ENCODE results near the gene WDR18. TPM values are rescaled to one million over a fixed set of nuclear protein-coding genes. Genes with fewer than 3 reads are reported as not detected.

Gene WDR18
- total RNA-seq, 1 donor from 2014 or later = 66.8 TPM

- no peaks in the 10 kb centered on the region for H3K4me1 ChIP-seq
- no peaks in the 10 kb centered on the region for H3K9me3 ChIP-seq
- TF ChIP-seq POLR2AphosphoS5 (IDR thresholded peaks at IDR 0.05; ENCODE audit: insufficient read depth in 1 of 2, low read depth in 1 of 2) (no peak), POLR2A (IDR thresholded peaks at IDR 0.05) (no peak), CTCF (IDR thresholded peaks at IDR 0.05) (no peak)
- no peaks in the 10 kb centered on the region for H3K27me3 ChIP-seq
- intact Hi-C loops (cut with DNase I) = no loop called here
- peaks cover 0 to 25% of the 10 kb centered on the region in 2 donors for H3K36me3 ChIP-seq
- no peak overlapping the region for H3K27ac ChIP-seq
- no peak for DNase-seq (ENCODE audit: extremely low spot score in 2 of 2)
- H3K4me3 ChIP-seq = no peak overlapping the region
Observed at GRCh38 chr19:963486-963951, 20.6 kb upstream of the WDR18 start.

- intact Hi-C loops (cut with DNase I) = no loop called here
- H3K27me3 ChIP-seq = no peaks in the 10 kb centered on the region
- no peaks in the 10 kb centered on the region for H3K9me3 ChIP-seq
- TF ChIP-seq CTCF (IDR thresholded peaks at IDR 0.05) = no peak
- no peak for TF ChIP-seq POLR2A (IDR thresholded peaks at IDR 0.05)
- TF ChIP-seq POLR2AphosphoS5 (IDR thresholded peaks at IDR 0.05; ENCODE audit: insufficient read depth in 1 of 2, low read depth in 1 of 2) = no peak
- H3K4me1 ChIP-seq = no peaks in the 10 kb centered on the region
- H3K4me3 ChIP-seq = no peak overlapping the region
- H3K27ac ChIP-seq = no peak overlapping the region
- peaks cover 0 to 31% of the 10 kb centered on the region in 2 donors for H3K36me3 ChIP-seq
- no peak for DNase-seq (ENCODE audit: extremely low spot score in 2 of 2)
Observed at GRCh38 chr19:964116-964520, 20.0 kb upstream of the WDR18 start.

- no peaks in the 10 kb centered on the region for H3K4me1 ChIP-seq
Observed at GRCh38 chr19:964761-965694, 19.1 kb upstream of the WDR18 start.

GRCh38 chr19:966485-967088 is 17.6 kb upstream of the WDR18 start:
- Histone ChIP-seq H3K4me3 (no peak overlapping the region), H3K36me3 (peaks cover 0 to 49% of the 10 kb centered on the region in 2 donors), H3K27me3 (no peaks in the 10 kb centered on the region), H3K4me1 (no peaks in the 10 kb centered on the region), H3K27ac (no peak overlapping the region), H3K9me3 (peaks cover 7% of the 10 kb centered on the region)
- intact Hi-C loops (cut with DNase I) = no loop called here
- TF ChIP-seq POLR2AphosphoS5 (IDR thresholded peaks at IDR 0.05; ENCODE audit: insufficient read depth in 1 of 2, low read depth in 1 of 2) = no peak
- no peak for TF ChIP-seq CTCF (IDR thresholded peaks at IDR 0.05)
- no peak for TF ChIP-seq POLR2A (IDR thresholded peaks at IDR 0.05)
- no peak for DNase-seq (ENCODE audit: extremely low spot score in 2 of 2)

More at GRCh38 chr19:964761-965694, 19.1 kb upstream of the WDR18 start:
- Histone ChIP-seq H3K4me3 (no peak overlapping the region), H3K36me3 (peaks cover 0 to 37% of the 10 kb centered on the region in 2 donors), H3K27ac (no peak overlapping the region), H3K27me3 (no peaks in the 10 kb centered on the region), H3K9me3 (no peaks in the 10 kb centered on the region)
- intact Hi-C loops (cut with DNase I) = no loop called here
- TF ChIP-seq POLR2AphosphoS5 (IDR thresholded peaks at IDR 0.05; ENCODE audit: insufficient read depth in 1 of 2, low read depth in 1 of 2) = no peak
- no peak for TF ChIP-seq CTCF (IDR thresholded peaks at IDR 0.05)
- TF ChIP-seq POLR2A (IDR thresholded peaks at IDR 0.05) = no peak
- DNase-seq (ENCODE audit: extremely low spot score in 2 of 2) = no peak

Data from vagina (tissue), 2 donors.